ENCODE results near the gene CNP. TPM values are rescaled to one million over a fixed set of nuclear protein-coding genes. Genes with fewer than 3 reads are reported as not detected.
A peak's percentile ranks its signal among the peaks of the same experiment; 100 is the strongest.

Gene CNP
- total RNA-seq, 1 donor from 2014 or later: 72.9 TPM

- intact Hi-C loops (cut with DNase I): loop anchor here (1.0 to 2.0 kb wide), 5 partner anchors 35 to 189 kb away; partner anchors contain the start of genes ACLY, KLHL11, NKIRAS2 and ODAD4
- no peak for TF ChIP-seq CTCF (IDR thresholded peaks at IDR 0.05)
- Histone ChIP-seq H3K36me3 (peaks cover 0 to 11% of the 10 kb centered on the region in 2 donors), H3K27me3 (no peaks in the 10 kb centered on the region), H3K4me3 (peak overlapping the region; percentile 77 to 81), H3K4me1 (peaks cover 0 to 12% of the 10 kb centered on the region in 2 donors), H3K9me3 (no peaks in the 10 kb centered on the region), H3K27ac (peak overlapping the region; percentile 67 to 78)
- DNase-seq (ENCODE audit: low spot score in 2 of 2): peak in 1 of 2 donors; percentile 75
Measured at GRCh38 chr17:41965694-41966462, 717 bp upstream of the CNP start.

DNA sequence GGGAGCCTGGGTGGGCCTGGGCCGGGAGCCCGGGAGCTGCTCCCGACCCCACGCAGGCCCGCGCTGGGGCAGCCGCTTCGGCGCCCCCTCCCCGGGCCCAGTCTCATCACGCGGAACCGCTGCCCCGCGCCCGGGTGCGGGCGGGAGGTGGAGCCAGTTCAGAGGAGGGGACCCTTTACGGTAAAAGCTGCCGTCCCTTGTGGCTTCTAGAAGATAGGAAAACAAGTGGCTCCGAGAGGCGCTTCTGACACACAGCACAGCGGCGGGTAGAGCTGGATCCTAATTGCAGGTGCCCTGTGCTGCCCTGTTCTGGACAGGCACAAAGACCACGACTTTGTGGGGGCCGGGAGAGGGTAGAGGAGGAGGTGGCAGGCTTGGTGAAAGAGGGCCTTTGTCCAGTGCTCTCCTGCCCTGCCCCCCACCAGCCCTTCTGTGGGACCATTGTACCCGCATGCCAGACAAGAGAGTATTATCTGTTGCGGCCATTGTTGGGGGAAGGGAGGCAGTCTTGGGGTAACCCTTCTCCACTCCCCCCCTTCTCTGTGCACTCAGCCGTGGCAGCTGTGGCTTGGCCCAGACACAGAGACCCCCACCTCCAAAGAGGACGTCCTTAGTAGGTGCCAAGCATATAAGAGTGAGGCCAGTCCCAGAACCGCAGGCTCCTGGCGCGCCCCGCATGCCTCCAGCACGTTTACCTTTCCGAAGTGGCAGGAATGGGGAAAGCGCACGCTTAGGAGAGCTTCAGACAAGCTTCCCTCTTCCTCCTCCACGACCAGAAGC, 736 bp downstream of the CNP start:
- Histone ChIP-seq H3K27me3 (no peaks in the 10 kb centered on the region), H3K4me1 (peaks cover 0 to 12% of the 10 kb centered on the region in 2 donors), H3K27ac (peak overlapping the region; percentile 80 to 82), H3K4me3 (peak overlapping the region; percentile 77 to 81), H3K9me3 (no peaks in the 10 kb centered on the region), H3K36me3 (peaks cover 0 to 21% of the 10 kb centered on the region in 2 donors)
- no peak for TF ChIP-seq CTCF (IDR thresholded peaks at IDR 0.05)
- intact Hi-C loops (cut with DNase I): loop anchor here (2.0 kb wide), 3 partner anchors 37 to 53 kb away; partner anchors contain the start of genes ACLY, NKIRAS2 and ODAD4
- no peak for DNase-seq (ENCODE audit: low spot score in 2 of 2)

DNA sequence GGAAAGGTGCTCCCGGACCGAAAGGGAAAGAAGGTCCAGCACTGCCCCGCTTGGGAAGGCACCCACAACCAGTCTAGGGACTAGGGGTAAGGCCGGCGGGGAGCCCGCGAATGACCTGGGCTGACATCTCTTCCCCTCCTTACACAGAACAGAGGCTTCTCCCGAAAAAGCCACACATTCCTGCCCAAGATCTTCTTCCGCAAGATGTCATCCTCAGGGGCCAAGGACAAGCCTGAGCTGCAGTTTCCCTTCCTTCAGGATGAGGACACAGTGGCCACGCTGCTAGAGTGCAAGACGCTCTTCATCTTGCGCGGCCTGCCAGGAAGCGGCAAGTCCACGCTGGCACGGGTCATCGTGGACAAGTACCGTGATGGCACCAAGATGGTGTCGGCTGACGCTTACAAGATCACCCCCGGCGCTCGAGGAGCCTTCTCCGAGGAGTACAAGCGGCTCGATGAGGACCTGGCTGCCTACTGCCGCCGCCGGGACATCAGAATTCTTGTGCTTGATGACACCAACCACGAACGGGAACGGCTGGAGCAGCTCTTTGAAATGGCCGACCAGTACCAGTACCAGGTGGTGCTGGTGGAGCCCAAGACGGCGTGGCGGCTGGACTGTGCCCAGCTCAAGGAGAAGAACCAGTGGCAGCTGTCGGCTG, 1.5 kb downstream of the CNP start:
- no peak for DNase-seq (ENCODE audit: low spot score in 2 of 2)
- Histone ChIP-seq H3K27ac (peak overlapping the region; percentile 80 to 82), H3K36me3 (peaks cover 7 to 27% of the 10 kb centered on the region in 2 donors)

GRCh38 chr17:41968676-41969075, 2.1 kb downstream of the CNP start:
- H3K4me1 ChIP-seq: peaks cover 0 to 12% of the 10 kb centered on the region in 2 donors

More for the DNA sequence above, 1.5 kb downstream of the CNP start:
- intact Hi-C loops (cut with DNase I): loop anchor here (2.0 kb wide), 3 partner anchors 37 to 53 kb away; partner anchors contain the start of genes ACLY, NKIRAS2 and ODAD4
- no peaks in the 10 kb centered on the region for H3K9me3 ChIP-seq
- H3K4me3 ChIP-seq: peak overlapping the region in 1 of 2 donors; percentile 81
- no peak for TF ChIP-seq CTCF (IDR thresholded peaks at IDR 0.05)
- H3K27me3 ChIP-seq: no peaks in the 10 kb centered on the region
- peaks cover 0 to 12% of the 10 kb centered on the region in 2 donors for H3K4me1 ChIP-seq

More at GRCh38 chr17:41968676-41969075, 2.1 kb downstream of the CNP start:
- Histone ChIP-seq H3K36me3 (peaks cover 13 to 33% of the 10 kb centered on the region in 2 donors), H3K27ac (no peak overlapping the region), H3K4me3 (no peak overlapping the region), H3K9me3 (no peaks in the 10 kb centered on the region), H3K27me3 (no peaks in the 10 kb centered on the region)
- intact Hi-C loops (cut with DNase I): no loop called here
- DNase-seq (ENCODE audit: low spot score in 2 of 2): no peak
- no peak for TF ChIP-seq CTCF (IDR thresholded peaks at IDR 0.05)
